HepG2 (cell line): Measurements from ENCODE around the gene FAM117B. TPM values are rescaled to one million over a fixed set of nuclear protein-coding genes. Genes with fewer than 3 reads are reported as not detected.
A peak's percentile ranks its signal among the peaks of the same experiment; 100 is the strongest.

Experiments used
- ETV5 ChIP-seq: IDR thresholded peaks from 2 replicates; pipeline ENCODE4 v1.6.1; 2018; ENCODE audit warnings: missing biosample characterization, missing genetic modification reagents, inconsistent platforms, borderline replicate concordance
- GPN1 ChIP-seq: sonication (generic); formaldehyde crosslinking; IDR thresholded peaks from 2 replicates; pipeline ENCODE4 v1.5.1; 2020; ENCODE audit warnings: missing genetic modification reagents, borderline replicate concordance
- HDAC6 ChIP-seq: fragments of 200-600 bp; sonication (generic); IDR thresholded peaks from 2 replicates; pipeline ENCODE4 v1.7.0; 2017; ENCODE audit warnings: mild to moderate bottlenecking, antibody characterized with exemption, low read length, low read depth
- IKZF5 ChIP-seq: IDR thresholded peaks from 2 replicates; pipeline ENCODE4 v1.6.1; 2018; ENCODE audit warnings: missing genetic modification reagents, mild to moderate bottlenecking, missing compliant biosample characterization
- MED13 ChIP-seq: sonication (generic); formaldehyde crosslinking; IDR thresholded peaks from 2 replicates; pipeline ENCODE4 v1.5.0; 2020; ENCODE audit warnings: missing genetic modification reagents
- MXD4 ChIP-seq: IDR thresholded peaks from 2 replicates; pipeline ENCODE4 v1.6.1; 2016; ENCODE audit warnings: mild to moderate bottlenecking, missing biosample characterization, missing genetic modification reagents
- NAIF1 ChIP-seq: sonication (generic); formaldehyde crosslinking; IDR thresholded peaks from 2 replicates; pipeline ENCODE4 v1.5.0; 2020; ENCODE audit warnings: mild to moderate bottlenecking, missing genetic modification reagents, borderline replicate concordance
- SAFB2 ChIP-seq: sonication (generic); formaldehyde crosslinking; IDR thresholded peaks from 2 replicates; pipeline ENCODE4 v1.5.1; 2020; ENCODE audit warnings: missing genetic modification reagents, low read depth, mild to moderate bottlenecking, borderline replicate concordance
- SKI ChIP-seq: fragments of 450-650 bp; IDR thresholded peaks from one replicate; pipeline ENCODE4 v1.6.1; 2018; ENCODE audit warnings: mild to moderate bottlenecking; ENCODE audit not compliant: partially characterized antibody
- U2AF1 ChIP-seq: fragments of 200-400 bp; formaldehyde crosslinking; optimal IDR thresholded peaks from 2 replicates; pipeline ENCODE3; 2017; ENCODE audit warnings: mild to moderate bottlenecking, low read depth, low read length
- ZFP41 ChIP-seq: sonication (generic); formaldehyde crosslinking; IDR thresholded peaks from 2 replicates; pipeline ENCODE4 v1.4.0; 2020; ENCODE audit warnings: mild to moderate bottlenecking, missing genetic modification reagents, borderline replicate concordance
- ZNF343 ChIP-seq: sonication (generic); formaldehyde crosslinking; IDR thresholded peaks from 2 replicates; pipeline ENCODE4 v1.4.0; 2020; ENCODE audit warnings: mild to moderate bottlenecking, missing genetic modification reagents
- ZNF362 ChIP-seq: sonication (generic); formaldehyde crosslinking; IDR thresholded peaks from 2 replicates; pipeline ENCODE4 v1.4.0; 2020; ENCODE audit warnings: missing genetic modification reagents, mild to moderate bottlenecking, borderline replicate concordance
- ZNF460 ChIP-seq: sonication (generic); formaldehyde crosslinking; IDR thresholded peaks from 2 replicates; pipeline ENCODE4 v1.5.1; 2020; ENCODE audit warnings: missing genetic modification reagents, mild to moderate bottlenecking, borderline replicate concordance
- ZNF562 ChIP-seq: sonication (generic); formaldehyde crosslinking; IDR thresholded peaks from 2 replicates; pipeline ENCODE4 v1.8.0; 2022; ENCODE audit warnings: missing genetic modification reagents, borderline replicate concordance
- ZNF775 ChIP-seq: sonication (generic); formaldehyde crosslinking; IDR thresholded peaks from 2 replicates; pipeline ENCODE4 v1.4.0; 2020; ENCODE audit warnings: missing genetic modification reagents, mild to moderate bottlenecking, moderate library complexity, borderline replicate concordance
- polyA plus RNA-seq, 8 experiments: library from polyadenylated mRNA; depleted of rRNA in 3 of 8; stranded (reverse) in 7 of 8; unstranded in 1 of 8; fragments of >200 nt; fragmentation: Illumina TruSeq in 4 of 8; extraction: Trizol in 4 of 8; gene quantifications; 2 replicates each; pipeline versions ENCODE4 v1.2.1 to v1.2.3, GENCODE V29; 2011 to 2016; ENCODE audit warnings: low read depth in 4 of 8, missing spikeins in 1 of 8, mixed read lengths in 1 of 8; ENCODE audit not compliant: insufficient read depth in 1 of 8
- total RNA-seq, 5 experiments: library from RNA; depleted of rRNA; stranded (reverse); fragments of >200 nt; fragmentation: Illumina TruSeq; extraction: Trizol; gene quantifications; 2 replicates each; pipeline ENCODE4 v1.2.3, GENCODE V29; 2016; ENCODE audit warnings: low read depth in 1 of 5
- TF ChIP-seq, protein P1 (sequence below): sonication (generic); formaldehyde crosslinking; IDR thresholded peaks from one replicate; pipeline ENCODE4 v1.5.1; 2020; ENCODE audit warnings: mild to moderate bottlenecking, missing genetic modification reagents; ENCODE audit errors: not compliant biosample characterization
- TF ChIP-seq, protein P2 (sequence below): IDR thresholded peaks from 2 replicates; pipeline ENCODE4 v1.6.1; 2016; ENCODE audit warnings: missing genetic modification reagents, missing compliant biosample characterization
- TF ChIP-seq, protein P3 (sequence below): sonication (generic); IDR thresholded peaks from 2 replicates; pipeline ENCODE4 v1.6.1; 2016; ENCODE audit warnings: low read depth, borderline replicate concordance

The FAM117B gene
- total and polyA plus RNA-seq, 2 of the 13 experiments (the other 11 are each of a cell fraction or from before 2014, with no cell fraction given), result 5.8 to 11.0 TPM

- TF ChIP-seq SAFB2 (CRISPR knock-in tag) (no peak), MED13 (CRISPR knock-in tag) (no peak), ETV5 (CRISPR knock-in tag) (no peak), ZFP41 (CRISPR knock-in tag) (no peak), NAIF1 (CRISPR knock-in tag) (no peak), SKI (no peak), HDAC6 (no peak), U2AF1 (no peak), IKZF5 (CRISPR knock-in tag) (peak; percentile 39; the same call in 1 of the 2 replicates), ZNF343 (CRISPR knock-in tag) (no peak), ZNF562 (CRISPR knock-in tag) (no peak), ZNF362 (no peak), GPN1 (CRISPR knock-in tag) (no peak), ZNF460 (CRISPR knock-in tag) (peak; percentile 80; the same call in 1 of the 2 replicates), ZNF775 (CRISPR knock-in tag) (no peak), MXD4 (no peak)
- TF ChIP-seq, protein P1, sequence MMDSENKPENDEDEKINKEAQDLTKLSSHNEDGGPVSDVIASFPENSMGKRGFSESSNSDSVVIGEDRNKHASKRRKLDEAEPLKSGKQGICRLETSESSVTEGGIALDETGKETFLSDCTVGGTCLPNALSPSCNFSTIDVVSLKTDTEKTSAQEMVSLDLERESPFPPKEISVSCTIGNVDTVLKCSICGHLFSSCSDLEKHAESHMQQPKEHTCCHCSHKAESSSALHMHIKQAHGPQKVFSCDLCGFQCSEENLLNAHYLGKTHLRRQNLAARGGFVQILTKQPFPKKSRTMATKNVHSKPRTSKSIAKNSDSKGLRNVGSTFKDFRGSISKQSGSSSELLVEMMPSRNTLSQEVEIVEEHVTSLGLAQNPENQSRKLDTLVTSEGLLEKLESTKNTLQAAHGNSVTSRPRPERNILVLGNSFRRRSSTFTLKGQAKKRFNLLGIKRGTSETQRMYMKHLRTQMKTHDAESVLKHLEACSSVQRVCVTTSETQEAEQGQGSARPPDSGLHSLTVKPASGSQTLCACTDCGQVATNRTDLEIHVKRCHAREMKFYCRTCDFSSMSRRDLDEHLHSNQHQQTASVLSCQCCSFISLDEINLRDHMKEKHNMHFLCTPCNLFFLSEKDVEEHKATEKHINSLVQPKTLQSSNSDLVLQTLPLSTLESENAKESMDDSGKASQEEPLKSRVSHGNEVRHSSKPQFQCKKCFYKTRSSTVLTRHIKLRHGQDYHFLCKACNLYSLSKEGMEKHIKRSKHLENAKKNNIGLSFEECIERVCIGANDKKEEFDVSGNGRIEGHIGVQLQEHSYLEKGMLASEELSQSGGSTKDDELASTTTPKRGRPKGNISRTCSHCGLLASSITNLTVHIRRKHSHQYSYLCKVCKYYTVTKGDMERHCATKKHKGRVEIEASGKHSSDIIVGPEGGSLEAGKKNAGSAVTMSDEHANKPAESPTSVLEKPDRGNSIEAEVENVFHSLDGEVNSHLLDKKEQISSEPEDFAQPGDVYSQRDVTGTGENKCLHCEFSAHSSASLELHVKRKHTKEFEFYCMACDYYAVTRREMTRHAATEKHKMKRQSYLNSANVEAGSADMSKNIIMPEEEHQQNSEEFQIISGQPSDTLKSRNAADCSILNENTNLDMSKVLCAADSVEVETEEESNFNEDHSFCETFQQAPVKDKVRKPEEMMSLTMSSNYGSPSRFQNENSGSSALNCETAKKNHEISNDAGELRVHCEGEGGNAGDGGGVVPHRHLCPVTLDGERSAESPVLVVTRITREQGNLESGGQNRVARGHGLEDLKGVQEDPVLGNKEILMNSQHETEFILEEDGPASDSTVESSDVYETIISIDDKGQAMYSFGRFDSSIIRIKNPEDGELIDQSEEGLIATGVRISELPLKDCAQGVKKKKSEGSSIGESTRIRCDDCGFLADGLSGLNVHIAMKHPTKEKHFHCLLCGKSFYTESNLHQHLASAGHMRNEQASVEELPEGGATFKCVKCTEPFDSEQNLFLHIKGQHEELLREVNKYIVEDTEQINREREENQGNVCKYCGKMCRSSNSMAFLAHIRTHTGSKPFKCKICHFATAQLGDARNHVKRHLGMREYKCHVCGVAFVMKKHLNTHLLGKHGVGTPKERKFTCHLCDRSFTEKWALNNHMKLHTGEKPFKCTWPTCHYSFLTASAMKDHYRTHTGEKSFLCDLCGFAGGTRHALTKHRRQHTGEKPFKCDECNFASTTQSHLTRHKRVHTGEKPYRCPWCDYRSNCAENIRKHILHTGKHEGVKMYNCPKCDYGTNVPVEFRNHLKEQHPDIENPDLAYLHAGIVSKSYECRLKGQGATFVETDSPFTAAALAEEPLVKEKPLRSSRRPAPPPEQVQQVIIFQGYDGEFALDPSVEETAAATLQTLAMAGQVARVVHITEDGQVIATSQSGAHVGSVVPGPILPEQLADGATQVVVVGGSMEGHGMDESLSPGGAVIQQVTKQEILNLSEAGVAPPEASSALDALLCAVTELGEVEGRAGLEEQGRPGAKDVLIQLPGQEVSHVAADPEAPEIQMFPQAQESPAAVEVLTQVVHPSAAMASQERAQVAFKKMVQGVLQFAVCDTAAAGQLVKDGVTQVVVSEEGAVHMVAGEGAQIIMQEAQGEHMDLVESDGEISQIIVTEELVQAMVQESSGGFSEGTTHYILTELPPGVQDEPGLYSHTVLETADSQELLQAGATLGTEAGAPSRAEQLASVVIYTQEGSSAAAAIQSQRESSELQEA (CRISPR knock-in tag), result no peak
- TF ChIP-seq, protein P2, sequence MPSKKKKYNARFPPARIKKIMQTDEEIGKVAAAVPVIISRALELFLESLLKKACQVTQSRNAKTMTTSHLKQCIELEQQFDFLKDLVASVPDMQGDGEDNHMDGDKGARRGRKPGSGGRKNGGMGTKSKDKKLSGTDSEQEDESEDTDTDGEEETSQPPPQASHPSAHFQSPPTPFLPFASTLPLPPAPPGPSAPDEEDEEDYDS (CRISPR knock-in tag), result no peak
- TF ChIP-seq, protein P3, sequence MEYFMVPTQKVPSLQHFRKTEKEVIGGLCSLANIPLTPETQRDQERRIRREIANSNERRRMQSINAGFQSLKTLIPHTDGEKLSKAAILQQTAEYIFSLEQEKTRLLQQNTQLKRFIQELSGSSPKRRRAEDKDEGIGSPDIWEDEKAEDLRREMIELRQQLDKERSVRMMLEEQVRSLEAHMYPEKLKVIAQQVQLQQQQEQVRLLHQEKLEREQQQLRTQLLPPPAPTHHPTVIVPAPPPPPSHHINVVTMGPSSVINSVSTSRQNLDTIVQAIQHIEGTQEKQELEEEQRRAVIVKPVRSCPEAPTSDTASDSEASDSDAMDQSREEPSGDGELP, result no peak
Observed at GRCh38 chr2:202687276-202687675, 52.5 kb downstream of the FAM117B start (continued).
